Activated T-helper 1 cell treated with anti-CD3 and anti-CD28 coated beads, Interleukin-2, amount 50 U/mL, for 16 hours (primary cell): ENCODE measurements around the gene ADAM12.
"Not testable (repeated sequence)": the region's sequence is repeated elsewhere in the genome, so short reads cannot be mapped to it uniquely, and the experiment has no call there.

Experiments used
- DNase-seq, 2 donors: peaks; one replicate each; pipeline ENCODE4 v3.0.0-alpha.2; 2020; ENCODE audit warnings: low read depth in 1 of 2, low spot score in 1 of 2

The ADAM12 gene

GRCh38 chr10:126264102-126265018, 123.9 kb downstream of the ADAM12 start:
- DNase-seq, result no peak

- DNase-seq, result no peak
These were observed 125.1 kb downstream of the ADAM12 start for GRCh38 chr10:126263006-126263676.

GRCh38 chr10:126262233-126262838, 125.9 kb downstream of the ADAM12 start:
- DNase-seq, result no peak

- DNase-seq, result no peak
These were observed 128.4 kb downstream of the ADAM12 start for GRCh38 chr10:126259760-126260479.

GRCh38 chr10:126256864-126257263, 131.4 kb downstream of the ADAM12 start:
- DNase-seq, result no peak

GRCh38 chr10:126255313-126255712, 133.0 kb downstream of the ADAM12 start:
- DNase-seq, result no peak

DNA sequence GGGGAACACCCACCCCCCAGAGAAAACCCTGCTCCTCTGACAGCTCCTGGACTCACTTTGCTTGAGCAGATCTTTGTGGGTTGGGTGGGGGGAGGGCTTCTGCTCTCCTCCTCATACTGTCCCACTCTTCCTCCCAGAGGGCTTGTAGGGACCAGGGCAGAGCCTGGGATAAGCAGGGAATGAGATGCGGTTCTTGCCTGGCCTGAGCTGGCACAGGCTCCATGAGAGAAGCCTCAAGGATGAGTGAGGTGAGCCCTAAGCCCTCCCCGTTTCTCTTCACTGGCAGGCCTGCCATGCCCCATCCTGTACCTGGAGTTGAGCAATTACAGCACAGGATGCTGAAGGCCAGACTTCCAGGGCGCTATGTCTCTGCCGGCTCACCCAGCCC, 134.7 kb downstream of the ADAM12 start:
- DNase-seq, result no peak

- no peak for DNase-seq
These were observed 135.2 kb downstream of the ADAM12 start for GRCh38 chr10:126252884-126253610.

DNA sequence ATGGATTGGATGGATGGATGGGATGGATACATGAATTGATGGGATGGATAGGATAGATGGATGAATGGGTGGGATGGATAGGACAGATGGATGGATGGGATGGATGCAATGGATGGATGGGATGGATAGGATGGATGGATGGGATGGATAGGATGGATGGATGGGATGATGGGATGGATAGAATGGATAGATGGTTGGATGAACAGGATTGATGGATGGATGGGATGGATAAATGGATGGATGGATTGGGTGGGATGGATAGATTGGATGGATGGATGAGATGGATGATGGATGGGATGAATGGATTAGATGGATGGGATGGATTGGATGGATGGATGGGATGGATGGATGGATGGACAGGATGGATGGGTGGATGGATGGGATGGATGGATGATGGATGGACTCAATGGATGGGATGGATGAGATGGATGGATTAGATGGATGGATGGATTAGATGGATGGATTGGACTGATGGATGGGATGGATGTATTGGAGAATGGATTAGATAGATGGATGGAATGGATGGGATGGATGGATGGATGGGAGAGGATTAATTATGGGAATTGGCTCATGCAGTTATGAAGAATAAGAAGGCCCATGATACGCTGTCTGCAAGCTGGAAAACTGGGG, 136.4 kb downstream of the ADAM12 start:
- DNase-seq, result no peak

DNA sequence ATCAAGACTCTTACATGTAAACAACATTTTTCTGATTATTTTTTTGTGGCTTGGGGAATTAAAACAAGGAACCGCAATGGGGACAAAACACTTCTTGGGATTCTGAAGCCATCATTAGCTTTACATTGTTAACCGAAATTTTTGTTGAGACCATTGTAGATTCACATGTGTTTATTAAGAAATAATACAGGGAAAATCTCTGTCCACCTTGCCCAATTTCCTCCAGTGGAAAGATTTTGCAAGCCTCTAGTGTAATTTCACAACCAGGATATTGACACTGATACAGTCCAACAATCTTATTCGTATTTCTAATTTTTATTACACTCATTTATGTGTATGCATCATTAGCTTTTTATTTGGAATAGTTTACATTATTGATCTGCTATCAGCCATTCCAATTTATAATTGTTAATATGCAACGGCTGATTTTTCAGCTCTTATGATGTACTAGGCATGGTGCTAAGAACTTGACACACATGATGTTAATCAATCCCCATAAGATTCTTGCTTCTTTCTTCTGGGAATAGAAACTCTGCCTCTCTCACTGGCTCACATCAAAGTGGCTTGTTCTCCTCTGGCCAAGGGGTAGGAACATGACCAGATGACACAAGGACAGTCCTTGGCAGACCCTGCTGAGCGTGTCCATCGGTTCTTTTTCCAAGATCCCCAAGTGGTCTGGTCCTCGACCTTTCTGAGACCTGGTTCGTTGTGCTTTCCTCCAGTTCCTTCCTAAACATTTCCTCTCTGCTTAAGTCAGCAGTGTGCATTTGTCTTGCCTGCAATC, 137.6 kb downstream of the ADAM12 start:
- no peak for DNase-seq

GRCh38 chr10:126250045-126250444, 138.2 kb downstream of the ADAM12 start:
- no peak for DNase-seq

DNA sequence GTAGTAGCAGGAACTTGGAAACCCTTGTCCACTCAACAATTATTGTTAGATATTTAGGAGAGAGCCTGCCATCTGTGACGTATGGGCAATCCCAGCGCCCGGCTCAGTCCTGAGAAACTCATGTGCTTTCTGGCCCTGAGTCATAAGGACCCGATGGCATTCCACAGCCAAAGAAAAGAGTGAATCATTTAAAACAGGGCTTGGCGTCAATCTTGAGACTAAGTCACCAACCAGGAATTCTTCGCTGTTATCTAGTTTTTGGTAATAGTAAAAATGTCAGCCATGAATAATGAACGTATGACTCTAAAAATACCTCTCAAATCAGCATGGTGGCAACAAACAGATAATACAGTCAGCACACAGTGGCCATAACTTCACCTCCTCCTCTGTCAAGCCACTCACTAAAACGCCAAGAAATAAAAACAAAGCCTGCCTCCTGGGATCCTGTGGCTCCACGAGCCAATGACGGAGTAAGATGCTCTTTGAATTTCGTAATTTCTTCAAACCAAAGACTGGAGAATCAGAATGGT, 140.8 kb downstream of the ADAM12 start:
- no peak for DNase-seq

- DNase-seq, result not testable (repeated sequence)
These were observed 141.9 kb downstream of the ADAM12 start for GRCh38 chr10:126246396-126246795.

DNA sequence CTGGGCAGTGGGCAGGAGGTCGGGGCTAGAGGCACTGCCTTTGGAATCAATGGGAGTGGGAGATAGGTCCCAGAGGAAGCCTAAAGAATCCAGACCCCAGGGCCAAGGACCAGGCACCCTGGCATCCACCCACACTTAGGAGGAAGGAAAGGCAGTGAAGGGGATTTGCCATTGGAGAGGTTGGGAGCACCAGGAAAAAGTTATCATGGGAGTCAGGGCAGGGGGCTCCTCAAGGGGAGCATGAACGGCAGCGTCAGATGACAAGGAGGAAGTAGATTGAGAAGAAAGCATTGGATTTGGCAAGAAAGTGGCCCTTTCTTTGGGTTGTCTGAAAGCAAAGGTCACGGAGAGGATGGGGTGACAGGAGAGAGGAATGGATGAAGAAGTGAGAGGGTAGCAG, 142.8 kb downstream of the ADAM12 start:
- DNase-seq, result no peak

GRCh38 chr10:126243971-126244370, 144.3 kb downstream of the ADAM12 start:
- no peak for DNase-seq

- no peak for DNase-seq
These were observed 145.0 kb downstream of the ADAM12 start for GRCh38 chr10:126243306-126243705.

GRCh38 chr10:126242397-126243260, 145.6 kb downstream of the ADAM12 start:
- no peak for DNase-seq

- DNase-seq, result no peak
These were observed 147.8 kb downstream of the ADAM12 start for GRCh38 chr10:126240483-126240882.
